Measurements from ENCODE around the gene DLG2.

The DLG2 gene

GRCh38 chr11:83572581-83573496, 2054.3 kb downstream of the DLG2 start:
- no peaks in the 10 kb centered on the region for H4K20me1 ChIP-seq (ENCODE audit: insufficient read depth, low read length)
- H3K36me3 ChIP-seq (ENCODE audit: insufficient read depth, low read length), result no peaks in the 10 kb centered on the region
- H3F3A ChIP-seq (ENCODE audit: insufficient read depth, low read length), result no peaks in the 10 kb centered on the region
- H3K9me3 ChIP-seq (ENCODE audit: low read length), result no peaks in the 10 kb centered on the region
- no peak overlapping the region for H3K4me2 ChIP-seq (ENCODE audit: low read length)
- peaks cover 14% of the 10 kb centered on the region for H3K4me1 ChIP-seq (ENCODE audit: insufficient read depth, low read length, severe bottlenecking)
- no peak overlapping the region for H3K9ac ChIP-seq (ENCODE audit: low read length)
- no peaks in the 10 kb centered on the region for H3K27me3 ChIP-seq (ENCODE audit: insufficient read depth, low read length)
- H3K27ac ChIP-seq (ENCODE audit: low read depth, low read length, poor library complexity, severe bottlenecking), result no peak overlapping the region
- H3K4me3 ChIP-seq (ENCODE audit: low read depth, low read length, poor library complexity, severe bottlenecking), result no peak overlapping the region
- H3K9me2 ChIP-seq (ENCODE audit: low read depth, low read length), result no peaks in the 10 kb centered on the region
- no peak overlapping the region for H2AFZ ChIP-seq (ENCODE audit: low read length)
- H3K79me2 ChIP-seq (ENCODE audit: insufficient read depth, low read length), result peaks cover 7% of the 10 kb centered on the region; the same call in 1 of the 2 replicates
- TF ChIP-seq CTCF (IDR thresholded peaks at IDR 0.05; ENCODE audit: low read length) (no peak), EZH2 (IDR thresholded peaks at IDR 0.05; ENCODE audit: borderline replicate concordance, low read length) (no peak)

GRCh38 chr11:83571302-83571701, 2055.8 kb downstream of the DLG2 start:
- H4K20me1 ChIP-seq (ENCODE audit: insufficient read depth, low read length), result no peaks in the 10 kb centered on the region
- 0 out of 2 replicates have a peak, but pooled peaks cover 4% of the 10 kb centered on the region for H3K36me3 ChIP-seq (ENCODE audit: insufficient read depth, low read length)
- no peak overlapping the region for H3K4me3 ChIP-seq (ENCODE audit: low read depth, low read length, poor library complexity, severe bottlenecking)
- H3K9ac ChIP-seq (ENCODE audit: low read length), result no peak overlapping the region
- H3K4me1 ChIP-seq (ENCODE audit: insufficient read depth, low read length, severe bottlenecking), result peaks cover 14% of the 10 kb centered on the region
- TF ChIP-seq EZH2 (IDR thresholded peaks at IDR 0.05; ENCODE audit: borderline replicate concordance, low read length), result no peak
- no peak for TF ChIP-seq CTCF (IDR thresholded peaks at IDR 0.05; ENCODE audit: low read length)
- no peaks in the 10 kb centered on the region for H3K27me3 ChIP-seq (ENCODE audit: insufficient read depth, low read length)
- no peak overlapping the region for H2AFZ ChIP-seq (ENCODE audit: low read length)
- no peaks in the 10 kb centered on the region for H3K9me2 ChIP-seq (ENCODE audit: low read depth, low read length)
- H3K79me2 ChIP-seq (ENCODE audit: insufficient read depth, low read length), result peaks cover 7% of the 10 kb centered on the region; the same call in 1 of the 2 replicates
- H3F3A ChIP-seq (ENCODE audit: insufficient read depth, low read length), result no peaks in the 10 kb centered on the region
- H3K4me2 ChIP-seq (ENCODE audit: low read length), result no peak overlapping the region
- H3K27ac ChIP-seq (ENCODE audit: low read depth, low read length, poor library complexity, severe bottlenecking), result no peak overlapping the region
- no peaks in the 10 kb centered on the region for H3K9me3 ChIP-seq (ENCODE audit: low read length)

GRCh38 chr11:83569134-83569805, 2057.9 kb downstream of the DLG2 start:
- H2AFZ ChIP-seq (ENCODE audit: low read length), result no peak overlapping the region
- no peaks in the 10 kb centered on the region for H3K4me1 ChIP-seq (ENCODE audit: insufficient read depth, low read length, severe bottlenecking)
- no peaks in the 10 kb centered on the region for H3K9me2 ChIP-seq (ENCODE audit: low read depth, low read length)
- H3K4me3 ChIP-seq (ENCODE audit: low read depth, low read length, poor library complexity, severe bottlenecking), result no peak overlapping the region
- TF ChIP-seq EZH2 (IDR thresholded peaks at IDR 0.05; ENCODE audit: borderline replicate concordance, low read length) (no peak), CTCF (IDR thresholded peaks at IDR 0.05; ENCODE audit: low read length) (no peak)
- no peaks in the 10 kb centered on the region for H3K9me3 ChIP-seq (ENCODE audit: low read length)
- 0 out of 2 replicates have a peak, but pooled peaks cover 4% of the 10 kb centered on the region for H3K36me3 ChIP-seq (ENCODE audit: insufficient read depth, low read length)
- H3K79me2 ChIP-seq (ENCODE audit: insufficient read depth, low read length), result no peaks in the 10 kb centered on the region
- no peaks in the 10 kb centered on the region for H3K27me3 ChIP-seq (ENCODE audit: insufficient read depth, low read length)
- H3K27ac ChIP-seq (ENCODE audit: low read depth, low read length, poor library complexity, severe bottlenecking), result no peak overlapping the region
- H3K9ac ChIP-seq (ENCODE audit: low read length), result no peak overlapping the region
- no peaks in the 10 kb centered on the region for H3F3A ChIP-seq (ENCODE audit: insufficient read depth, low read length)
- H3K4me2 ChIP-seq (ENCODE audit: low read length), result no peak overlapping the region
- no peaks in the 10 kb centered on the region for H4K20me1 ChIP-seq (ENCODE audit: insufficient read depth, low read length)

Measured in OCI-LY1 (cell line).